DMS153 treated with DMSO at 0.1 percent for 48 hours (cell line): ENCODE results near the gene ECHDC1.

Experiments used
- DNase-seq: peaks from one replicate; lab custom pipeline; 2025; ENCODE audit not compliant: unreplicated experiment; lab: John Stamatoyannopoulos, UW

ECHDC1 gene

GRCh38 chr6:127290391-127291265 lies 52.8 kb downstream of the ECHDC1 start:
- DNase-seq, result no peak

DNA sequence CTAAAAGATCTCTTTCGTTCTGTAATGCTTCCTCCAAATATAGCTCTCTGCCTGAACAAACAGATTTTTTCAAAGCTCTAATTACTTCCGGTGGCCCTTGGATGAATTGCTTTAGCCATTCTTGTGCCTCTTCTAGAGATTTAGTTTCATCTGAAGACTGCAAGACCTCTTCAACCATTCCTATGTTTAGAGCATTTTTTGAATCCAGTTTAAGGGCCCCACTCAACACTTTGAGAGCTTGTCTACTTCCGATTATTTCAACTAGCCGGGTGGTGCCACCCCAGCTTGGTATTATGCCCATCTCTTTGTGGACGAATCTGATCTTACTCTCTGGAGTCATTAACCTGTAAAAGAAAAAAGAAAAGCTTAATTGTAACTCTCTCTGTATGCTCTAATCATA lies 53.5 kb downstream of the ECHDC1 start:
- DNase-seq, result no peak

GRCh38 chr6:127288705-127289104 lies 54.7 kb downstream of the ECHDC1 start:
- no peak for DNase-seq

- no peak for DNase-seq
These were observed 61.2 kb downstream of the ECHDC1 start for GRCh38 chr6:127282184-127282583.

DNA sequence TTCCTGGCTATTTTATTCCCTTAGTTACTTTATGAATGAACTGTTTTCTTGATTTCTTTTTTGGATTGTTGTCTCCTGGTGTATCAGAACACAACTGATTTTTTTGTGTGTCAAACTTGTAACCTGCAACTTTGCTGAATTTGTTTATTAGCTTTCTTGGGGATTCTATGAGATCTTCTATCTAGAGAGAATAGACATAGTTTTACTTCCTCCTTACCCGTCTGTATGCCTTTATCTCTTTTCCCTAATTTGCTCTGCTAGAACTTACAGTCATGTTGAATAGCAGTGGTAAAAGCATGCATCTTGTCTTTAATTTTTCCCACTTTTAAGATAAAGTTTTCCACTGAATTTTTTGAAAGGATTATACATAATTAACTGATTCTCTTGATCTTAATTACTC lies 63.6 kb downstream of the ECHDC1 start:
- no peak for DNase-seq

DNA sequence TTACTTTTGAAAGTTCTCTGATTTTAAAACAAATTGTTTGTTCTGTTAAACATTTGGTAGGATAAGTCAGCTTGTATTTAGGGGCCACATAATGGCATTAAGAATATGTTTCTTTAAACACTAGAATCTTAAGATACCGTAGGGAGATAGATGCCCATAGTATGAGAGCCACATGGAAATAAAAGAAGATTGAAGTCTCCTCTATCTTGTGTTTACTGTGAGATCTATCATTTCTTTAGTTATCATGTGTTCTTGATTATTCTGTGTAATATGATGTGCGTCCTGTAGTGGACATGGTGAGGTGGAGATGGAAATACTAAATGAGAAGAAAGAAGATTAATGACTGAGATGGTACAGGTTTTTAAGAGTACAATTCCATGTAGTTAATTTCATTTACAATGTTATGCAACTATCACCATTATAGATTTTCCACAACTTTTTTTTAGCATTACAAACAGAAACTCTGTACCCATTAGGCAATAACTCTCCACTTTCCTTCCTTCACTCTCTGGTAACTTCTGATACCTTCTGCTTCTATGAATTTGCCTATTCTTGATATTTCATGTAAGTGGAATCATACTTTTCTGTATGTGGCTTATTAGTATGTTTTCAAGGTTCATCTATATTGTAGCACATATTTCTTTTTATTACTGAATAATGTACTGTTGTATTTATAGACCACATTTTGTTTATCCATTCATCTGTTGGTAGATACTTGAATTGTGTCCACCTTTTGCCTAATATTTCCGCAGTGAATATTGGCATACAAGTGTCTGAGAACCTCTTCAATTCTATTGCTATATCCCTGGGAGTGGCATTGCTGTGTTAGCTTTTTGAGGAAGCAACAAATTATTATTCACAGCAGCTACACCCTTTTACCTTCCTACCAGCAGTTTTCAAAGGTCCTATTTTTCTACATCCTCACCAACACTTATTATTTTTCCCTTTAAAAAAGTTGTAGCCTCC lies 65.2 kb downstream of the ECHDC1 start:
- no peak for DNase-seq

GRCh38 chr6:127276331-127276730 lies 67.1 kb downstream of the ECHDC1 start:
- no peak for DNase-seq

GRCh38 chr6:127273499-127273898 lies 69.9 kb downstream of the ECHDC1 start:
- no peak for DNase-seq

DNA sequence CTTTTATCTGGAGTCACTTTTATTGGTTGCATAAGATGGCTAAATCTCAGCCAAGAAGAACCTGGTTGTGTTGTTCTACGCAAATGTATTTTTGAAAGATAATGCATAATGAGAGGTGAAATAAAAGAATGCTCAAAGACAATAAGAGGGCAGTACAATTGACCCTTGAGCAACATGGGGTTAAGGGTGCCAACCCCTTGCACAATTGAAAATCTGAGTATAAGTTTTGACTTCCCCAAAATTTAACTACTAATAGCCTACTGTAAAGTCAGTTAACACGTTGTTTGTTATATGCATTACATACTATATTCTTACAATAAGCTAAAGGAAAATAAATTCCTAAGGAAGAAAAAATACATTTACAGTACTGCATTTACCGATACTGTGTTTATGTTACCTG lies 70.8 kb downstream of the ECHDC1 start:
- DNase-seq, result no peak

GRCh38 chr6:127267646-127268625 lies 75.5 kb downstream of the ECHDC1 start:
- DNase-seq, result peak; percentile 12

- DNase-seq, result peak; percentile 17
These were observed 76.3 kb downstream of the ECHDC1 start for GRCh38 chr6:127266892-127267645.

GRCh38 chr6:127266178-127266891 lies 77.1 kb downstream of the ECHDC1 start, which contains the start of gene RNF146:
Gene RNF146 (plus strand): TSS chr6:127266864. CDS start chr6:127280339, 13,475 bp downstream.
- peak; percentile 74 for DNase-seq

DNA sequence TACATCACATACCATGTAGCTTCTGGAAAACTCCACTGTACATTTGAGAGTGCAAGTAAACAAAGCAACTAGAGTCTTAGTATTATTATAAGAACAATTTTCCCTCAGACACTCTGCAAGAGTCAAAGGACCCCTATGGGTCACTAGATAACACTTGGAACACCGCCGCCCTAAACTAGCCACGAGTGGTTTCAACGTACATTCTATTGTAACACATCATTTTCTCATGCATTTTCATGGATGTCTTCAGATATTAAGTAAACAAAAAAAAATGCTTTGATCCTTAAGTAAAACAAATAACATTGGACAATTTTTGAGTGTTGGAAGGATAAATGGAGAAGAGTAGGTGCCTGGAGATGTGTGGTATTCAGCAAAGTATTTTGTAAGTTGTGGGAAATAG lies 79.9 kb downstream of the ECHDC1 start:
- no peak for DNase-seq

DNA sequence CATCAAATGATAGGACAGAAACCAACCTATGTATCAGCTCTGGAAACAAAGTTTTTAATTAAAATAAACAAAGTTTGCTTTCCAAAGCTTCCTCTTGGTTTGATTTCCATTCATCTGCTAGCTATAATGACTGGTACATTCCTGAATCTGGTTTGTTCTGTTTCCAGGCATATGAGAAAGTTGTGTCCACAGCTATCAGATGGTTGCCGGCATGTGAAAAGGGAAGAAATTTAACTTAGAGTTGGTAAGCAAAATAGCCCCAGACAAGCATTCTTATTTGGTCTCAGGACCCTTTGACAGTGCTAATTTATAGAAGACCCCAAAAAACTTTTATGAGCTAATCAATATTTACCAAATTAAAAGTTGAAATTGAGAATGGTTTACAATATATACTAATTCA lies 80.5 kb downstream of the ECHDC1 start:
- DNase-seq, result no peak

- no peak for DNase-seq
These were observed 88.1 kb downstream of the ECHDC1 start for GRCh38 chr6:127255286-127255685.

DNA sequence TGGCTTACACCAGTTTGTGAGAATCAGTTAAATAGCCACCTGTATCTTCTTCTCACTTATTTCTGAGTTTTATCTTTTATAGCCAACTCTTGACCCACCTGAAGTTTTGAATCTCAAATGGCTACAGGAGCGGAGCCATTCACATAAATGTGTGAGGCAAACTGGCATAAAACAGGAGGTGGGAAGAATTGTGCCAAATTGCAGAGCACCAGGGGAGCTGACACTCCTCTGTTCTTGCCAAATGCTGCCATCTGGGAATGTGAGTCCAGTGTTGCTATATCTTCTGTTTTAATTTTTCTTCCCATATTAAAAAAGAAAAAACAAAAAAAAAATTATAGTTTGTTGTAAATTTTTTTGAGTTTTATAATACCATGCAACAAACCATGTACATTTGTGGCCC lies 93.8 kb downstream of the ECHDC1 start:
- no peak for DNase-seq

- no peak for DNase-seq
These were observed 96.0 kb downstream of the ECHDC1 start for GRCh38 chr6:127247114-127248096.

DNA sequence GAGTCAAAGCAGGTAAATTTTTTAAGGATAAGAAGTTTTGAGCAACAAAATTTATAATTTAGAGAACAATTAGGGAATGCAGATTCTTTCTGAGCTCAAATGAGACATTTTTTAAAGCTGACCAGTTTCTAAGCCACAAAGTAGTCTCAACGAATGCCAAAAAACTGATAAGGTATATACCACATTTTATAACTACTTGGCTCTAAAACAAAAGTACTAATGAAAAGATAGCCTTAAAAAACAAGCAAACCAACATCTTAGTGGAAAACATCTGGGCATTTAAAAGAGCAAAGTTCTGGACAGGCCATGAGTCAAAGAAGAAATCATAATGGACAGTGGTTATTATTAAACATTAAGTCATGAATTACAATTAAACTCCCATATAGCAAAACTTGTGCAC lies 99.9 kb downstream of the ECHDC1 start:
- no peak for DNase-seq
